Mammary epithelial cell (primary cell): ENCODE results near the gene ANKRD39.

Experiments used
- CTCF ChIP-seq, 2 donors: IDR thresholded peaks in 1 of 2; conservative IDR thresholded peaks in 1 of 2; 2 replicates each; pipeline ENCODE4 v1.5.1; 2011 to 2012; ENCODE audit warnings: inconsistent platforms in 2 of 2, low read length in 2 of 2, mild to moderate bottlenecking in 2 of 2, control low read depth in 1 of 2, low read depth in 1 of 2; ENCODE audit not compliant: insufficient read depth in 1 of 2; ENCODE audit errors: extremely low read depth in 1 of 2
- EZH2 ChIP-seq: IDR thresholded peaks from 2 replicates; pipeline ENCODE4 v1.6.1; 2012; ENCODE audit warnings: low read length, inconsistent platforms, borderline replicate concordance

- TF ChIP-seq EZH2 (no peak), CTCF (conservative IDR thresholded peaks at IDR 0.05 in 1 of 2, IDR thresholded peaks at IDR 0.05 in 1 of 2; ENCODE audit: extremely low read depth in 1 of 2, insufficient read depth in 1 of 2, low read depth in 1 of 2, low read length in 2 of 2) (no peak)
Measured at GRCh38 chr2:96882906-96883305, 25.1 kb upstream of the ANKRD39 start.
